RPMI8226 (cell line): ENCODE results near the gene SAT2.
A peak's percentile ranks its signal among the peaks of the same experiment; 100 is the strongest.

Source experiments
- DNase-seq: peaks from one replicate; pipeline ENCODE4 v3.0.0-alpha.2; 2015

Gene SAT2

DNA sequence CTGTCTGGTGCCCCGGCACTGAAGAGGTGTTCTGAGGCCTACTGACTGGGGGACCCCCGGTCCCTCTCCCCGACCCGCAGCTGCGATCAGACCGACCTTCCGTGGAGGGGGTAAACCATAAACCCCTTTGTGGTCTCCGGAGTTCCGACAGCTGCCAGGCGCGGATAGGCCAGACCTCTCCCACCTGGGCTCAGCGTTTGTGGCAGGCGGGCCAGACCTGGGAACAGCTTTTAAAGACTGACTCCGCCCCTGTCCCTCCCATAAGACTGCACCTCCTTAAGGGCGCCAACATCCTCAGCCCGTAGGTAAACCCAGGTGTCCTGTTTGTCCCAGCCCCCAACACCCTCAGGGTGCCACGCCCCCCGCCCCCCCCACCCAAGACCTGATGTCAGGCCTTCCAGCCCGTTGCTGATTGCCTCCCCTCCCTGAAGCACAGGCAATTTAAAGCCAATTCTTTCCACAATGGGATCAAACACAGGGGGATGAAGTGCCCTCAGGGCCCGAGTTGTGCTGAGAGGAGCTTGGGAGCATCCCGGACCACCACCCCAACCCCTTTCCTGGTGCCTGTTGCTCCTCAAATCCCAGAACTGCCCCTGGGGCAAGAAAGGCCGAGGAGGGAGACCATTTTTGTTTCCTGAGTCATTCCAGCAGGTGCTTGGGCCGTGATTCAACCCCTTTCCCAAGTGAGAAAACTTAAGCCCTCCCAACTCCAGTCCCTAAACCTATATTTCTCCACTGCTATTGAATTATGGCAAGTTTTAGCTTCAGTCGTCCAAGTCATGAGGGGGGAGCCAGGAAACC lies 37.5 kb downstream of the SAT2 start, which contains the start of gene SOX15:
TSS of gene SOX15 (minus strand) at position 204 of the 801 bp plus-strand sequence. CDS start 418 bp downstream, outside the sequence.
- DNase-seq, result no peak

- no peak for DNase-seq
Measured at GRCh38 chr17:7589204-7589868, 38.3 kb downstream of the SAT2 start.

DNA sequence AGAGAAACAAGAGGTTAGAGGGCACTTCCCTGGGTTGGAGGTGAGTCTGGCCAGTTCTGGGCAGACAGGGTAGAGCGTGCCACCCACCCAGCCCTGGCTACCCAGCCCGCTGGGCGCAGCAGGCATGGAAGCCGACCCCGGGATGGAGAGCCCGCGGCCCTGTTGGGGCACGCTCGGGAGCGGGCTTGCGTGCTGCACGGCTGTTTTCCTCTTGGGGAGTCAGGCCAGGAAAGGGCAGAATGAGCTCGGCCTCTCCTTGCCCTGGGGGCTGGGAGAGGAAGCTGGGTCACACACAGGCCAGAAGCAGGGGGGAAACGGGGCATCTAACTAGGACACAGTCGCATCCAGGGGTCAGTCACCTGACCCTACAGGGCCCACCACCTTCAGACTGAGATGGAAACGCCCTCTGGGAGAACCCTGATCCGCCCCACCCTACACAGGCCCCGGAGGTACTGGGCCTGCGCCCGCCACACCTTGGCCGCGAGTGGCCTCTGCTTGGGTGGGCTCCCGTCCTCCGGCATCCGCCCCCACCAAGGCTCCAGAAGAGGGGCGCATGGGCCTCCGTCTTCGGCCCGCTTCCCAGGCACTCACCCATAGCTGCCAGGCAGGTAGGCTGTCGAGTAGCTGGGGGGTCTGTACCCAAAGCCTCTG lies 38.9 kb downstream of the SAT2 start:
- no peak for DNase-seq

DNA sequence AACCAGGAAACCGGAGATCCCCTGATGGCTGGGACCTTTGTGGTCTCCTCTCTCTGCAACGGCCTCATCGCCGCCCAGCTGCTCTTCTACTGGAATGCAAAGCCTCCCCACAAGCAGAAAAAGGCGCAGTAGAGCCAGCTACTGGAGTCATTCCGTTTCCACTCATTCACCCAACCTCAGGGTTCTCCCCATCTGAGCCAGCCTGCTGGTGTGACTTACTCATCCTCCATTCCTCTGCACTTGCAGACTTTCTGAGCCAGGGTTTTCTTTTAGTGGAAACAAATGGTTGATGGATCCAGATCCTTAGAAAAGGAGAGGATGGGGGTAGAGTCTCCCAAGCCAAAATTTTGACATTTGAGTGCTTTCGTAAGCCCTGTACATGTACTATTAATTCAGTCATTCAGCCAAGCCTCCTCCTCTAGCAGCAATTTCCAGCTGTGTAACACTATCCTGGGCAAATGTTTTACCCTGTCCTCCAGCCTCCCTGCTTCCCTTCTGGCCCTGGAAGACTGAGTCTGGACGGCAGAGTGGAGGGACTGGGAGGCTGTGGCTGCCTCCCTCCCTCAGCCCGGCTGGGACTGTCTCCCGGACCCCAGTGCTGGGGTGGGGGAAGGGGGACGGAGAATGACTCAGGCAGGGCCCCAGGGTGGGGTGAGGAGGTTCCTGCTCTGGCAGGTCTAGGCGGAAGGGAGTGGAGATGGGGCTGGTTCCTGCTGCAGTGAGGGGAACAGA lies 40.0 kb downstream of the SAT2 start:
- DNase-seq, result no peak

GRCh38 chr17:7586673-7587419 lies 40.8 kb downstream of the SAT2 start:
- DNase-seq, result no peak

- peak; percentile 94 for DNase-seq
Measured at GRCh38 chr17:7583253-7584109, 44.1 kb downstream of the SAT2 start, which contains the start of gene MPDU1. Gene MPDU1 (plus strand): TSS chr17:7583852. CDS start chr17:7583863, 11 bp downstream.

GRCh38 chr17:7582396-7583252 lies 45.0 kb downstream of the SAT2 start:
- no peak for DNase-seq

DNA sequence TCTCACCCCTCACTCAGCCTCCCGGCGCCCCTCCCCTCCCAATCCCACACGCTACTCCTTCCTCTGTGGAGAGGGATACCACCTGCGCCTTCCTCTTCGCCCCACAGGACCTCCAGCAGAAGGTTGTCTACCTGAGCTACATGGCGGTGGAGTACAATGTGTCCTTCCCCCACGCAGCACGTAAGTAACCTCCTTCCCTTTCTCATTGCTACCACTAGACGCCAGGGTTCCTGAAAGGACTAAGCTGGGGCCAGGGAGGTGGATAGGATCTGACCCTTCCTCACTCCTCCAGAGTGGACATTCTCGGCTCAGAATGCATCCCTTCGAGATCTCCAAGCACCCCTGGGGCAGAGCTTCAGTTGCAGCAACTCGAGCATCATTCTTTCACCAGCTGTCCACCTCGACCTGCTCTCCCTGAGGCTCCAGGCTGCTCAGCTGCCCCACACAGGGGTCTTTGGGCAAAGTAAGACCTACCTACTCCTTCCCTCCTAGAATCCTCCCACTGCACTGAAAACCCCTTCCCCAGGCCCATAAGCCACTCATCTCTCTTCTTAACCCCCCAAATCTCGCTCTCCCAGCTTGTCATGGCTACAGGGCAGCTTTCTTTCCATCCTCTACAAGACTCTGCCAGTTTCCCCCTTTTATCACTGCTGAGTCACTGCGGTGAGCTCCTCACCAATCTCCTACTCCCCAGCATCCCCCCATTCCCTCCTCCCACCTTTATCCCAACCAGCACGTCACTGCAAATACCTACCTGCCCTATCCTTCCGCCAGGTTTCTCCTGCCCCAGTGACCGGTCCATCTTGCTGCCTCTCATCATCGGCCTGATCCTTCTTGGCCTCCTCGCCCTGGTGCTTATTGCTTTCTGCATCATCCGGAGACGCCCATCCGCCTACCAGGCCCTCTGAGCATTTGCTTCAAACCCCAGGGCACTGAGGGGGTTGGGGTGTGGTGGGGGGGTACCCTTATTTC lies 46.7 kb downstream of the SAT2 start:
- no peak for DNase-seq

GRCh38 chr17:7579834-7580603 lies 47.6 kb downstream of the SAT2 start:
- DNase-seq, result no peak

DNA sequence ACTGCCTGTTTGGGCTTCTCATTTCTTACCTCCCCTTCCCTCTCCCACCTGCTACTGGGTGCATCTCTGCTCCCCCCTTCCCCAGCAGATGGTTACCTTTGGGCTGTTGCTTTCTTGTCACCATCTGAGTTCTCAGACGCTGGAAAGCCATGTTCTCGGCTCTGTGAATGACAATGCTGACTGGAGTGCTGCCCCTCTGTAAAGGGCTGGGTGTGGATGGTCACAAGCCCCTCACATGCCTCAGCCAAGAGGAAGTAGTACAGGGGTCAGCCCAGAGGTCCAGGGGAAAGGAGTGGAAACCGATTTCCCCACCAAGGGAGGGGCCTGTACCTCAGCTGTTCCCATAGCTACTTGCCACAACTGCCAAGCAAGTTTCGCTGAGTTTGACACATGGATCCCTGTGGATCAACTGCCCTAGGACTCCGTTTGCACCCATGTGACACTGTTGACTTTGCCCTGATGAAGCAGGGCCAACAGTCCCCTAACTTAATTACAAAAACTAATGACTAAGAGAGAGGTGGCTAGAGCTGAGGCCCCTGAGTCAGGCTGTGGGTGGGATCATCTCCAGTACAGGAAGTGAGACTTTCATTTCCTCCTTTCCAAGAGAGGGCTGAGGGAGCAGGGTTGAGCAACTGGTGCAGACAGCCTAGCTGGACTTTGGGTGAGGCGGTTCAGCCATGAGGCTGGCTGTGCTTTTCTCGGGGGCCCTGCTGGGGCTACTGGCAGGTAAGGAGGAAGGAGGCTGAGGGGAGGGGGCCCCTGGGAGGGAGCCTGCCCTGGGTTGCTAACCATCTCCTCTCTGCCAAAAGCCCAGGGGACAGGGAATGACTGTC lies 48.4 kb downstream of the SAT2 start, which contains the start of gene CD68:
TSS of gene CD68 (plus strand) at position 638 of the 833 bp plus-strand sequence. CDS start at position 678, 40 bp downstream.
- peak; percentile 86 for DNase-seq

DNA sequence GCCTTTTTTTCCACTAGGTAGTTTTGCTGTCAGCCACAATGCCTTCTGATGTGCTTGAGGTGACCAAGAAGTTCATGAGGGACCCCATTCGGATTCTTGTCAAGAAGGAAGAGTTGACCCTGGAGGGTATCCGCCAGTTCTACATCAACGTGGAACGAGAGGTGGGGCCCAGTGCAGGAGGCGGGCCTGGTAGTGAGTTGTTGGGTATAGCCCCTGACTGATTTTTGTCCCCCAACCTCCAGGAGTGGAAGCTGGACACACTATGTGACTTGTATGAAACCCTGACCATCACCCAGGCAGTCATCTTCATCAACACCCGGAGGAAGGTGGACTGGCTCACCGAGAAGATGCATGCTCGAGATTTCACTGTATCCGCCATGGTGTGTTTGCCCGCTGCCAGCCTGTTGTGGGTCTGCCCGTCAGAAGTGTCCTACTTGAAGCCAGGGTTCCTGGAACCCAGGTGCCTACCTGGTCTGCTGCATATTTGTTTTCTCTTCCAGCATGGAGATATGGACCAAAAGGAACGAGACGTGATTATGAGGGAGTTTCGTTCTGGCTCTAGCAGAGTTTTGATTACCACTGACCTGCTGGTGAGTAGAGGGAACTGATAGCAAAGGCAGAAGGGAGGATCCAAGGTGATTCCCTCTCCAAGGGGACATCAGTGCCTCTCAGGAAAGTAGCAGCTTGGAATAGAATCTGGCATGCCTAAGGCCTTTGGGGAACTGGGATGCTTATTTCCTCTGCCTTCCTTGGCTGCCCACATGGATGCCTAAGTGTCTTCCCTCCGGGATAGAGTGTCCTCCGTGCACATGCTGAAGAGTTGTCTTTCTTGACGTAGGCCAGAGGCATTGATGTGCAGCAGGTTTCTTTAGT lies 50.1 kb downstream of the SAT2 start:
- no peak for DNase-seq

DNA sequence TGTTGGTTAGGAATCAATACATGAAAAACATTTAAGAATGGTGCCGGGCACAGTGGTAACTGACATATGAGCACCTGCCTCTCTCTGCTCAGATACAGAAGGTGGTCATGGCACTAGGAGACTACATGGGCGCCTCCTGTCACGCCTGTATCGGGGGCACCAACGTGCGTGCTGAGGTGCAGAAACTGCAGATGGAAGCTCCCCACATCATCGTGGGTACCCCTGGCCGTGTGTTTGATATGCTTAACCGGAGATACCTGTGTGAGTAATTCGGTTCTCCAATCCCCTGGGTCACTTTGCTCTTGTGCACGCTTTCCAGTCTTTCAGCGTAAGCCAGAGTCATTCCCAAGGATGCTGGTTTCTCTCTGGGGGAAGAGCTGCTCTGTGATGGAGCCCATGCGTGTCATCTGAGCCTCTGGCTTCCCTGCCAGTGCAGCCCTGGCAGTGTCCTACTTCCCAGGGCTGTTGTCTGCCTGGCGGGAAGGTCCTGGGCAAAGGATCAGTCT lies 51.1 kb downstream of the SAT2 start:
- no peak for DNase-seq
